H1 (cell line): ENCODE measurements around the gene GAPDHS. TPM values are rescaled to one million over a fixed set of nuclear protein-coding genes. Genes with fewer than 3 reads are reported as not detected.

Source experiments
- CTCF ChIA-PET: fragments of 300-600 bp; sonication (Branson Sonifier 250); formaldehyde crosslinking; loops from one replicate; lab custom pipeline; 2021; ENCODE audit not compliant: partially characterized antibody; lab: Charles Lee
- POLR2A ChIA-PET: fragments of 300-600 bp; sonication (Branson Sonifier 250); formaldehyde crosslinking; loops from one replicate; lab custom pipeline; 2021; ENCODE audit warnings: inconsistent platforms; ENCODE audit not compliant: partially characterized antibody; lab: Charles Lee
- DNase-seq, 2 experiments: peaks; one replicate each; pipeline versions ENCODE4 v3.0.0 to v3.0.0-alpha.2; 2010 to 2022; ENCODE audit warnings: low spot score in 2 of 2, low read depth in 1 of 2, mixed read lengths in 1 of 2
- FAIRE-seq: peaks from 2 replicates; lab custom pipeline; 2011; peaks lifted over from hg19 to GRCh38; lab: Jason Lieb, UNC
- H2AFZ ChIP-seq: 2 replicates; pipeline ENCODE4 v1.8.1; 2012; ENCODE audit warnings: low read length, inconsistent platforms
- H2AK5ac ChIP-seq: 2 replicates; pipeline ENCODE4 v1.6.1; 2013; ENCODE audit warnings: low read depth, low read length
- H2BK120ac ChIP-seq: replicated peaks from 2 replicates; pipeline ENCODE3; 2013; ENCODE audit warnings: low read depth, low read length, inconsistent platforms
- H2BK12ac ChIP-seq: 2 replicates; pipeline ENCODE4 v1.6.1; 2013; ENCODE audit warnings: low read depth, low read length
- H2BK15ac ChIP-seq: 2 replicates; pipeline ENCODE4 v1.6.1; 2013; ENCODE audit warnings: low read length
- H2BK20ac ChIP-seq: 2 replicates; pipeline ENCODE4 v1.6.1; 2013; ENCODE audit warnings: low read length
- H2BK5ac ChIP-seq: 2 replicates; pipeline ENCODE4 v1.6.1; 2013; ENCODE audit warnings: low read depth, low read length
- H3K14ac ChIP-seq: 2 replicates; pipeline ENCODE4 v1.6.1; 2013; ENCODE audit warnings: inconsistent platforms; ENCODE audit not compliant: insufficient read length
- H3K18ac ChIP-seq: 2 replicates; pipeline ENCODE4 v1.6.1; 2013; ENCODE audit warnings: low read length; ENCODE audit errors: extremely low read depth
- H3K23ac ChIP-seq: 2 replicates; pipeline ENCODE4 v1.6.1; 2013; ENCODE audit warnings: inconsistent platforms; ENCODE audit not compliant: insufficient read length
- H3K23me2 ChIP-seq: 2 replicates; pipeline ENCODE4 v1.6.1; 2013; ENCODE audit warnings: low read depth, low read length
- H3K27ac ChIP-seq: 2 replicates; pipeline ENCODE4 v1.6.1; 2011; ENCODE audit warnings: low read depth, low read length, inconsistent platforms
- H3K27me3 ChIP-seq, 4 experiments: replicated peaks in 1 of 4; 1 replicate in 1 of 4; 2 replicates in 3 of 4; pipeline versions ENCODE4 v1.6.1 to v1.8.1; 2011 to 2013; ENCODE audit warnings: low read length in 3 of 4, mild to moderate bottlenecking in 3 of 4, inconsistent platforms in 2 of 4, mixed read lengths in 2 of 4, moderate library complexity in 1 of 4; ENCODE audit not compliant: control insufficient read depth in 3 of 4, insufficient read depth in 3 of 4; ENCODE audit errors: extremely low read depth in 1 of 4
- H3K36me3 ChIP-seq, 4 experiments: 2 replicates each; pipeline versions ENCODE4 v1.6.1 to v1.8.1; 2011 to 2013; ENCODE audit warnings: mild to moderate bottlenecking in 4 of 4, low read length in 3 of 4, moderate library complexity in 2 of 4, control low read depth in 1 of 4, inconsistent platforms in 1 of 4; ENCODE audit not compliant: insufficient read depth in 4 of 4, control insufficient read depth in 2 of 4
- H3K4ac ChIP-seq: replicated peaks from 2 replicates; pipeline ENCODE3; 2013; ENCODE audit warnings: low read length, low read depth, mixed read lengths, inconsistent platforms; ENCODE audit not compliant: insufficient read length
- H3K4me1 ChIP-seq, 4 experiments: replicated peaks in 1 of 4; 1 replicate in 1 of 4; 2 replicates in 3 of 4; pipeline versions ENCODE4 v1.6.1 to v1.8.1; 2011 to 2013; ENCODE audit warnings: low read length in 3 of 4, inconsistent platforms in 2 of 4, mixed read lengths in 1 of 4; ENCODE audit not compliant: insufficient read depth in 4 of 4, control insufficient read depth in 3 of 4
- H3K4me2 ChIP-seq, 2 experiments: 2 replicates each; pipeline versions ENCODE4 v1.6.1 to v1.8.1; 2011 to 2013; ENCODE audit warnings: low read depth in 2 of 2, low read length in 2 of 2, control low read depth in 1 of 2, inconsistent platforms in 1 of 2, mild to moderate bottlenecking in 1 of 2; ENCODE audit not compliant: insufficient read depth in 1 of 2
- H3K4me3 ChIP-seq, 4 experiments: fragments of 200-600, 300-600 bp in 1 of 4; sonication (generic), shearing (Covaris generic), sonication (Bioruptor Twin) in 1 of 4; 2 replicates each; pipeline versions ENCODE4 v1.5.1 to v1.8.1; 2011 to 2016; ENCODE audit warnings: low read length in 4 of 4, low read depth in 3 of 4, control low read depth in 2 of 4, inconsistent platforms in 2 of 4, mild to moderate bottlenecking in 2 of 4, mixed read lengths in 1 of 4, moderate library complexity in 1 of 4; ENCODE audit not compliant: insufficient read depth in 2 of 4; ENCODE audit errors: extremely low read depth in 1 of 4
- H3K56ac ChIP-seq: replicated peaks from 2 replicates; pipeline ENCODE3; 2013; ENCODE audit warnings: low read depth, mild to moderate bottlenecking, mixed read lengths, low read length, inconsistent platforms; ENCODE audit not compliant: insufficient read length
- H3K79me1 ChIP-seq: 2 replicates; pipeline ENCODE4 v1.6.1; 2013; ENCODE audit warnings: low read depth, low read length, control low read depth
- H3K79me2 ChIP-seq, 2 experiments: 2 replicates each; pipeline versions ENCODE4 v1.6.1 to v1.8.1; 2012 to 2013; ENCODE audit warnings: low read length in 2 of 2, mild to moderate bottlenecking in 2 of 2, inconsistent platforms in 1 of 2; ENCODE audit not compliant: insufficient read depth in 2 of 2, control insufficient read depth in 1 of 2
- H3K9ac ChIP-seq, 4 experiments: replicated peaks in 1 of 4; 1 replicate in 1 of 4; 2 replicates in 3 of 4; pipeline versions ENCODE4 v1.6.1 to v1.8.1; 2011 to 2013; ENCODE audit warnings: low read depth in 3 of 4, low read length in 3 of 4, control low read depth in 2 of 4, mild to moderate bottlenecking in 2 of 4, moderate library complexity in 2 of 4, inconsistent platforms in 1 of 4; ENCODE audit errors: extremely low read depth in 1 of 4
- H3K9me3 ChIP-seq, 2 experiments: 2 replicates each; pipeline versions ENCODE4 v1.6.1 to v1.8.1; 2012 to 2013; ENCODE audit warnings: mild to moderate bottlenecking in 2 of 2, moderate library complexity in 2 of 2, control low read depth in 1 of 2, inconsistent platforms in 1 of 2, low read depth in 1 of 2, low read length in 1 of 2, mixed read lengths in 1 of 2; ENCODE audit not compliant: insufficient read depth in 2 of 2
- H4K20me1 ChIP-seq, 2 experiments: replicated peaks in 1 of 2; 2 replicates each; pipeline versions ENCODE3 to v1.8.1; 2011 to 2013; ENCODE audit warnings: inconsistent platforms in 2 of 2, low read length in 2 of 2, mild to moderate bottlenecking in 1 of 2; ENCODE audit not compliant: insufficient read depth in 2 of 2, control insufficient read depth in 1 of 2
- H4K5ac ChIP-seq: 2 replicates; pipeline ENCODE4 v1.6.1; 2013; ENCODE audit warnings: low read length, low read depth, mixed read lengths, inconsistent platforms; ENCODE audit not compliant: insufficient read length
- H4K8ac ChIP-seq: 2 replicates; pipeline ENCODE4 v1.8.0; 2013; ENCODE audit warnings: mild to moderate bottlenecking, moderate library complexity, low read length, inconsistent platforms; ENCODE audit not compliant: insufficient read depth; ENCODE audit errors: extremely low read depth
- H4K91ac ChIP-seq: replicated peaks from 2 replicates; pipeline ENCODE3; 2013; ENCODE audit warnings: low read length, mixed read lengths, inconsistent platforms; ENCODE audit not compliant: insufficient read length
- CBX5 ChIP-seq: fragments of 300-800, 300-1000 bp; sonication (generic); IDR thresholded peaks from 2 replicates; pipeline ENCODE4 v1.7.1; 2016; ENCODE audit warnings: antibody characterized with exemption, low read length, low read depth
- HDAC2 ChIP-seq, 2 experiments: fragments of 300-600 bp in 1 of 2; sonication (generic) in 1 of 2; IDR thresholded peaks; 2 replicates each; pipeline ENCODE4 v1.6.1; 2011 to 2012; ENCODE audit warnings: low read depth in 2 of 2, low read length in 2 of 2, mild to moderate bottlenecking in 2 of 2, moderate library complexity in 2 of 2, borderline replicate concordance in 1 of 2, inconsistent platforms in 1 of 2
- PHF8 ChIP-seq: fragments of 200-600 bp; sonication (generic); conservative IDR thresholded peaks from 2 replicates; pipeline ENCODE4 v1.7.1; 2012; ENCODE audit warnings: low read depth, mild to moderate bottlenecking, inconsistent platforms, low read length, moderate library complexity
- TAF7 ChIP-seq: optimal IDR thresholded peaks from 2 replicates; pipeline ENCODE3; 2011; ENCODE audit warnings: low read depth, mild to moderate bottlenecking, inconsistent platforms, low read length, moderate library complexity, borderline replicate concordance
- WGBS, 2 experiments: shearing (Covaris generic) in 1 of 2; methylation state at CpG; one replicate each; pipeline versions ENCODE4 v1.1.6 to v1.1.7; 2013 to 2015; ENCODE audit warnings: low lambda C conversion rate in 2 of 2, mixed read lengths in 2 of 2, inconsistent platforms in 1 of 2, low coverage in 1 of 2, missing lambda C conversion rate in 1 of 2; ENCODE audit not compliant: insufficient replicate concordance in 2 of 2, insufficient coverage in 1 of 2, insufficient read length in 1 of 2; ENCODE audit errors: extremely low coverage in 1 of 2, missing lambda C conversion rate in 1 of 2; 5-methylcytosine and 5-hydroxymethylcytosine counted together
- polyA plus RNA-seq, 7 experiments: library from polyadenylated mRNA; depleted of rRNA in 3 of 7; stranded (reverse) in 5 of 7; unstranded in 2 of 7; fragments of >200 nt in 5 of 7; fragments of 200-250 nt in 2 of 7; gene quantifications; 1 replicate in 5 of 7; 2 replicates in 1 of 7; 4 replicates in 1 of 7; pipeline versions ENCODE4 v1.2.1 to v1.2.3, GENCODE V29; 2011 to 2013; ENCODE audit warnings: missing spikeins in 2 of 7, mixed read lengths in 2 of 7
- total RNA-seq: library from RNA; stranded (reverse); fragmentation: NEBNext Ultra II Directional; extraction: Animal tissue kit (Norgen Biotek cat#: 25700); gene quantifications from 2 replicates; pipeline ENCODE4 v1.2.1, GENCODE V29; 2021

Gene GAPDHS
- total and polyA plus RNA-seq, 2 of the 8 experiments (the other 6 are each of a cell fraction or from before 2014, with no cell fraction given) = 0.26 TPM; not detected in 1

- Histone ChIP-seq H3K4me1 (peaks cover 0 to 6% (median 4%) of the 10 kb centered on the region in 4 experiments; a peak in 3 of 7 replicates), H3K36me3 (no peaks in the 10 kb centered on the region), H3K4me3 (peak overlapping the region; percentile 52 to 65 (median 62); a peak in 7 of 8 replicates), H3K23me2 (peaks cover 4% of the 10 kb centered on the region; the same call in 1 of the 2 replicates), H3K27me3 (peaks cover 0 to 16% (median 12%) of the 10 kb centered on the region in 4 experiments; a peak in 5 of 7 replicates), H3K27ac (no peak overlapping the region), H3K56ac (no peak overlapping the region), H4K91ac (no peak overlapping the region), H3K9ac (no peak overlapping the region; a peak in 1 of 7 replicates), H3K79me2 (no peaks in the 10 kb centered on the region), H2BK5ac (0 out of 2 replicates have a peak overlapping the region, but pooled peaks have one; percentile 47), H3K18ac (no peak overlapping the region), H4K5ac (no peak overlapping the region), H2BK12ac (no peak overlapping the region), H3K4ac (no peak overlapping the region), H4K8ac (0 out of 2 replicates have a peak overlapping the region, but pooled peaks have one; percentile 48), H2AFZ (peak overlapping the region; percentile 91; the same call in 1 of the 2 replicates), H3K79me1 (no peaks in the 10 kb centered on the region), H2BK20ac (no peak overlapping the region), H3K4me2 (peak overlapping the region; percentile 42 to 92), H2BK15ac (0 out of 2 replicates have a peak overlapping the region, but pooled peaks have one; percentile 61), H3K23ac (no peak overlapping the region), H3K9me3 (no peaks in the 10 kb centered on the region; a peak in 1 of 4 replicates), H2AK5ac (no peak overlapping the region)
- DNase-seq = no peak
- 81% methylated on average over 16 of the region's 16 CpGs; no CpG with 5 or more reads in 1 of the 2 experiments for WGBS, 2 experiments
- ChIA-PET CTCF (interaction anchor here (1.0 to 7.7 kb wide), 28 partner anchors 8 to 191 kb away, joined by 3 to 90 read pairs (median 5); partner anchors contain the start of genes HAUS5 and PMIS2), POLR2A (interaction anchor here (0.6 to 3.2 kb wide), 12 partner anchors 9 to 208 kb away, joined by 3 to 9 read pairs (median 4); partner anchors contain the start of genes COX6B1 and ETV2)
- no peak for FAIRE-seq
- TF ChIP-seq CBX5 (no peak), TAF7 (no peak), PHF8 (no peak), HDAC2 (IDR thresholded peaks at IDR 0.05; ENCODE audit: borderline replicate concordance in 1 of 2, low read depth in 2 of 2, low read length in 2 of 2) (0 out of 4 replicates have a peak, but pooled peaks of 1 of the 2 experiments have one; percentile 6)
- TF ChIP-seq, all 59 proteins: peak for 1
- peaks cover 7 to 8% of the 10 kb centered on the region in 2 experiments for H4K20me1 ChIP-seq
- H3K14ac ChIP-seq = no peak overlapping the region
- no peak overlapping the region for H2BK120ac ChIP-seq
Measured at GRCh38 chr19:35556846-35557538, 23.7 kb downstream of the GAPDHS start.
